Fibroblast of upper back skin (primary cell): ENCODE results near the gene GRM8.
A peak's percentile ranks its signal among the peaks of the same experiment; 100 is the strongest.

ENCODE experiments used
- DNase-seq: peaks from one replicate; pipeline ENCODE4 v3.0.0-alpha.2; 2013

Gene GRM8

DNA sequence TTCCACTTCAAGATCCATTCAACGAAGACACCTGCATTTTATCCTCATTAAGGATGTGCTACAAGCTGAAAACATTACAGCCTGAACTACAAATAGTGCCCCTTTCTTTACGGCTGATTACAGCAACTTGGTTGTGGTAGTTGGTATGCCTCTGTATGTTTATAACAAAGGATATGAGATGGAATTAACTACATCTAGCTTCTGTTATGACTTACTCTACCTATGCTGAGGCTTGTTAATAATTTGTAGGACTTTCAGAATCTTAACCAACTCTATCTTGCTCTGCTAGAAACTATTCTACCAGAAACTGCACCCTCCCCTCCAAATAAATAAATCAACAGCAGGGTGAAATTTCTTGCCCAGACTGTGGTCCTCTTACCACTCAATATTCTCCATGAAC, 448.1 kb downstream of the GRM8 start:
- no peak for DNase-seq

DNA sequence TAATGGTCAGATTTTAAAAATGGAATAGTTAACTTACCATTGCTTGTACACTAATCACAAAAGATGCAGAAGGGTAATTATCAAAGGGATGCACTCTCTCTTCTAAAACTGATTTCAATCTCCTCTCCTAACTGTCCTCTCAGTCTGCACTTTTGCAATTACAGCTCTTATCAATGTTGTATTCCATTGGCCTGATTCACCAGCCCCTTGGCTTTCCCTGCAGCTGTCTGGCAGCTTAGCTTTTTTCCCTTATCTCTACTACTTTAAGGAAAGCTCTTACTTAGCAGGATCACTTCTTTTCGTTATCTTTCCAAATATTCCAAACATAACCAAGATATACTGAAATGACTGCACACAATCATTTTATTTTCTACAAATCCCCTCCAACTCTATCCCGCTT, 448.8 kb downstream of the GRM8 start:
- DNase-seq, result no peak

DNA sequence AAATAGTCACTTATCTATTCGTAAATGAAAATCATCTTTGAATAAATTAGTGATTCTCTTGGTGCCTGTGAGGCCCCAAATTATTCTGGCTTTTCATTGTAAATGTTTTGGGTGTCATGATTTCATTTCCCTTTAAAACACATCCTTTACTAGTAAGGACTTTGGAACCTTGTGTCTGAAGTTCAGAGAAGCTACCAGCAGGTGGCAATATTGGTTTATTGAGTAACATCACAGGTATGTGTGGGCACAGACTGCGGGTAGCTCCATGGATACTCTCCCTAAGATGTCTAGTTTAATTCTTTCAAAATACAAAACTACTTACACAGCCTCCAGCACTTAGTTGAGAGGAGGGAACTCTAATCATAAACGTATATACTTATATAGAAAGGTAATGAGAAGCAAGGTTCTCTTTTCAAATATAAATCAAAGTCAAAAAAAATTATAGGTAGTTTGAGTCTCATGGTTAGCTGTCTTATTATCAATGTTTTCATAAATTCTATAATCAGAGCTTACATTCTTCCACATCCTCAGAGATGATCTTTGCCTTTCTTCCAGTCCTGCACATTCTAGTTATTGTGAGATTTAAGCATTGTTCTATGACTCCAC, 449.6 kb downstream of the GRM8 start:
- peak; percentile 61 for DNase-seq

DNA sequence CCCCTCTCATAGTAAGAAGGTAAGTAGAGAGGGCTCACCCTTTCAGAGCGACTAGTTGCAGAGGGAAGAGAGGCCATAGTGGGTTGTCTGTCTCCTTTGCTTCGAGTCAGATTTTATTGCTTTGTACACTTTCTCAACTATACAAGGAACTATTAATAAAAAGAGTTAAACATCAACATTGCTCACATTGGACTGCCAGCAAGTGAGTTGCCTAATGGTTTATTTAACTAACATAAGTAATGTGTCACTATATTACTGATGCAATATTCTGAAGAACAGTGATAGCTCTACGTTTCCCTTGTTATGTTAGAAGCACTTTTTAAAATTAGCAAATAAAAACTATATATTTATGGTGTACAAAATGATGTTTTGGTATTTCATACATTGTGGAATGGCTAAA, 451.0 kb downstream of the GRM8 start:
- DNase-seq, result no peak

DNA sequence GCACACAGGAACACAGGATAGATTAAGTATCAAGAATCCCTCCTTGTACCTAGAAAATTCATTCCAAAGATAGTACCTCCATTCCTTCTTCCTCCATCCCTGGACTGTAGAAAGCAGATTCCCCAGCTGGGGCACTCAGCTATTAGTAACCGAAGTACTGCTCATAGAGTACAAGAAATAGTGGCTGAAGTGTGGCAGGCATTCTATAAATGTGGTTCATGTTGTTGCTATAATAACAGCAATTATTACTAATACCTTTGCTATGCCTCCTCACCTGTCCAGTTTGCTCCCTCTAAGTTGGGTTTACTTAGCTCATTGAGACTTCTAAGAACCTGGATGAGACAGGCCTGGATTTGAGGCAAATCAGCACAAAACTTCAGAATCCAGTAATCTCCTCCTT, 453.2 kb downstream of the GRM8 start:
- DNase-seq, result no peak

DNA sequence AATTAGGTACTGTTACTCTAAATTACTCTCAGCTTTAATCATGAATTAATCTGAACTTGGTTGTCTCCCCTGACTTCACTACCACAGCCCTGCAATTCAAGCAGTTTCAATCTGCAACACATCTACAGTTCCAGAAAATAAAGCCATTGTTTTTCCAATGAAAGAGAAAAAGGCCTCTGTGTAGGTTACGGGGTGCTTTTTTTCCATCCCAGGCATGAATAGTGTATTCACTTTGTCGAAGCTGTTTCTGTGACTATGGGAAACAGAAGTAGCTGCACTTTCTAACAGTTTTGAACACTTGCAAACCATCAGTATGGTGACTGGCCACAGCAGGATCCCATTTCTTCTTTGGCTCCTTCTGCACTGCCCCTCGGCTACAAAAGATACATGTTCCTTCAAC, 460.2 kb downstream of the GRM8 start:
- no peak for DNase-seq

DNA sequence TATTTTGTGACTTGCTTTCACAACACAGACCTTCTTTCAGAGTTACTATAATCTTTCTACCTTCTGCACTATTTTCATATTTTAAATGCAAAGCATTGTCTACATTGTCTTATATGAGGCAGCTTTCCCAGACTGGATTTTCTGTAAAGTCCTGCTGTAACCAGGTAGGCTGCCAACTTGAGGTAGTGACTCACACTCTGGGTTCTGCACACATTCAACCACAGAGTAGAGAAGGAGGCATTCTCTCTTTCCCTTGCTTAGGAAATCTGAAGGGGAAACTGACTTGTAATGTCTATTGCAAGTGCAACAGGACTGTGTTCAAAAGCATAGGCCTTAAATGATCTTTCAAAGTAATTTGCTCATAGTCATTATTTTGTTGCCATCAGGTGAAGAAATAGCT, 461.4 kb downstream of the GRM8 start:
- peak; percentile 25 for DNase-seq

DNA sequence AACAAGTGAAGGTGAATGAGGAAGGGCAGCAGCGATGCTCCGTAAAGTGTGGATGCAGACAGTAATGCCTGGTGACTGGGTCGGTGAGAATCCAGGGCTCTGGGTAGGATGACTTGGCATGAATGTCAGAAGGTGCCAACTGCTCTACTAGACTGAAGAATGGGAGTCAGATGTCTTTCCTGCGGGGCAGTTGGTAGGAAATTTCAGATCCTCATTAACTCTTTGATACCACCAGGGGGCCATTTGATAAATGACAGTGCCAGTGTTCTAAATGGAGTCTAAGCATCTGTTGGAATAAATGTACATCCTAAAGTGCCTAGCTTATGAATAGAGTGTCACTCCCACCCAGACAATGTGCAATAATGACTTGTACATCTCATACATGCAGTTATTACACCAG, 462.0 kb downstream of the GRM8 start:
- DNase-seq, result no peak

DNA sequence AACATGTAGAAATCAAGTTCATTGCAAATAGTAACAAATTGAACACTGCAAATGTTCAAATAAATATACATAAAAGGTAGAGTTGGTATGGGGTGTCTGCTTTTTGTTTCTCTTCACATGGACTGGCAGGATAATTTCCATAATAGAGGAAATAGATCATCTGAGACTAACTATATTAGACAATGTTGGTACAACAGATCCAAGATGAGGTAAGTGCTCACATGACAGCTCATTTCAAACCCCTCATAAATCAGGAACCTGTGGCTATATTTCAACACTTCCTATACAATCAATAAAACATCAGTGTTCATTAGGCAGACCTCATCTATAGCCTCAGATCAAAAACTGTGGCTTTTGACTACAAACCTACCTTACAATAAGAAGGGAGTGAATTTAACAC, 469.1 kb downstream of the GRM8 start:
- DNase-seq, result no peak

DNA sequence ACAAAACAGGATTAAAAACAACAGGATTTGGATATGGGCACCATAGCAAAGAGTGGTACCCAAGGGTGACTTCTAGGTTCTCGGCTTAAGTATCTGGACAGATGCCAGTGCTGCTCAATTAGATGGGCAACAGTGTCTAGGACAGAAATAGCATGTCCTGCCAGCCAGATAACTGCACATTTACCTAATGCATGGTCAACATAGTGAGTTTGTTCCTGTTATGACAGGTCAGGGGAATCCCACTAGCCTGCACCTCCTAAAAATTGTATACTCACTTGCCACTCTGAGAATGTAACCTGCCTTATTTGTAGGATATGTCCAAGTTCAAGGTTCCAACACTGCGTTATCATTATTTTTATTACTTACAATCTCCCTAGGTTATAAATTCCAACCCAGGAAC, 471.7 kb downstream of the GRM8 start:
- no peak for DNase-seq

DNA sequence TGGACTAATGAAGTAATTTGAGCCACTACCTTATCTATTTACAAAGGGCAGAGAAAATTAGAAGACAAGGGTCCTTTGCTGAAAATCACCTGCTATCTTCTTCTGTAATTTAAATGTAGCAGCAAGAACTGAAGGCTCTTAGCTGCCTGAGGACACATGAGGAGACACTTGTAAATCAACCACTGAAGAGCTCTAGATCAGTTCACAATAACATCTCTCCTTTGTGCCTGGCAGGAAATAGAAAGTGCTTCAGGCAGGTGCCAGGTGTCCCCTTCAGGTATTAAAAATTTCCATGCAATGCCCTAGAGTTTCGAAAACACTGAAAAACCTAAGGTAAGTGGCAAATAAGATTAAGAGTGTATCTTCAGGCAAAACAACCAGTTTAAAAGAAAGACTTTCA, 474.6 kb downstream of the GRM8 start:
- DNase-seq, result no peak

DNA sequence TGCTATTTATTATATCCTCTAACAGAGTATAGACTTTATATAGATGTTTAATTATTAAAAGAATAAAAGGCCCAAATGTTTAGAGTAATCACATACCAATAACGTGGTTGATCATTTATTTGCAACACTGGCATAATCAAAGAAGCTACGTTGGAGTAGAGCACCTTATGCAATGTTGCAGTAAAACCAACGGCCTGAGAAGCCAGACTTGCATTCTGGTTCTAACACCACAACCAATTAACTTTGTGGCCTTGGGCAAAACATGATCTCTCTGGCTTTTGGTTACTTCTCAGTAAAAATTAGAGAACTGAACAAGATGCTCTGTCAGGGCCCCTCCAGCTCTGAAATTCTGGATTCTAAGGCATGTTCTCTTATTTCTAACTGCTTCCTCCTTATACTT, 476.2 kb downstream of the GRM8 start:
- no peak for DNase-seq

DNA sequence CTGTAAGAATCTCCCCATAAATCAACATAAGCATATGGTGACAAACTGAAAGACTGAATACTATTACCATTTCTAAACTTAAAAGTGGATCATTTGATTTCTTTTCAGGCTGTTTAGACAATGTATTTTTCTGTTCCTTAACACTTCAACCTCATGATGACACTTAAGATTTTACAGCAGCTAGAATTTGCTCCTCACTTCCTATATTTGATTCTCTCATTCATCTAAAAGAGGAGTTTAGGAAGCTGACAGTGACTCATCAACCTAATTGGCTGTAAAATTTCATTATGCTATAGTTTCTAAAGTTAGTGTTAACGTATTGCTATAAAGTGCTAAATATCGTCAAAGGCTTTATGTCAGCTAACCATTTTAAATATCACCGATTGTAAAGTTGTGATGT, 478.7 kb downstream of the GRM8 start:
- no peak for DNase-seq

DNA sequence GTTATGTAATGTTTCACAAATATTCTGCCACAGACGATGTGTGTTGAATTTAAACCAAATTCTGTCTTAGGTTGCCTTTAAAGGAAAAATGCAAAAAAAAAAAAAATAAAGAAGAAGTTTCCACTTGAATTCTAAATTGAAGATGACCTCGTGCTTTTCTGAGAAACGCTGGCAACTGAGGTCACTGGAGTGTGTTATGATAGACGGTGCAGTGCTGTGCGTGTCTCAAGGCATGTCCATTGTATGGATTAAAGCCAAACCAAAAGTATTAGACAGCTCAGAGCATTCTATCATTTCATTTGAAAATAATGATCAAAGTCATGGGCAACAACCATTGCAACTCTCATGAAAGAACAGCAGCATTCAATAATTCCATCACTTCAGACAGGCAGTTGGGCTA, 483.9 kb downstream of the GRM8 start:
- DNase-seq, result peak; percentile 1

DNA sequence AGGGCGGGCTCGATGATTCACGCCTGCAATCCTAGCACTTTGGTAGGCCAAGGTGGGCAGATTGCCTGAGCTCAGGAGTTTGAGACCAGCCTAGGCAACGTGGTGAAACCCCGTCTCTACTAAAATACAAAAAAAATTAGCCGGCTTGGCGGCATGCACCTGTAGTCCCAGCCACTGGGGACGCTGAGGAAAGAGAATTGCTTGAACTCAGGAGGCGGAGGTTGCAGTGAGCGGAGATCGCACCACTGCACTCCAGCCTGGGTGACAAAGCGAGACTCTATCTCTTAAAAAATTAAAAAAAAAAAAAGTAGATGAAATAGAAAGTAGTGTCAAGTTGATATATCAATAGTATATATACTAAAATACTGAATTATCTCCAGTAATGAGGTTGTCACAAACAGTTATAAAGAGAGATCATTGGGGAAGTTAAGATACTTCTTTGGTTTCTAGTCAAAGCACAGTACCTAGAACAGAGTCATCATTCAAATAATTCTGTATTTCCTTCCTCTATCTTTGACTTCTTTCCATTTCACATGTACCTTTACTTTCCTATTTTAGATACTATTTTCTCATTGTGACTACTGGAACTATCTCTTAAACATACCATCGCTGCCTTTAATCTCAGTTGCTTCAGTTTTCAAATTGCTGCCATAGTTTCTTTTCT, 491.7 kb downstream of the GRM8 start:
- DNase-seq, result no peak

DNA sequence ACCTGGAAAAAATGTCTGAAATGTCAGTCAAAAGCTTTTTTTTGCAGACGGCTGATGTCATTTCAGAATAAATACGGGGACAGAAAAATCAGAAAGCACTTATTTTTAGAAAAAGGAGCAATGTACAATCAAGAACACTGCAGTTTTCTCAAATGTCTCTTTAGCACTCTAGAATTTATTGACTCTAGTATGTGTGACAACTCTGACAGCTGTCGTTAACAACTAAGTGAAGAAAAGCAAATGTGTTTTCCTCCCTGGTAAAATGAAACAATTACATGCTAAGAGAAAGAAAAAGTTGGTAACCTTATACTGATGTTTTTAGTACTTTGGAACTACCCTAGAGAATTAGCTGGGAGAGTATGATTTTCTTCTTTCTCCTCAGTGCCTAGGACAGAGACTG, 497.4 kb downstream of the GRM8 start:
- no peak for DNase-seq

DNA sequence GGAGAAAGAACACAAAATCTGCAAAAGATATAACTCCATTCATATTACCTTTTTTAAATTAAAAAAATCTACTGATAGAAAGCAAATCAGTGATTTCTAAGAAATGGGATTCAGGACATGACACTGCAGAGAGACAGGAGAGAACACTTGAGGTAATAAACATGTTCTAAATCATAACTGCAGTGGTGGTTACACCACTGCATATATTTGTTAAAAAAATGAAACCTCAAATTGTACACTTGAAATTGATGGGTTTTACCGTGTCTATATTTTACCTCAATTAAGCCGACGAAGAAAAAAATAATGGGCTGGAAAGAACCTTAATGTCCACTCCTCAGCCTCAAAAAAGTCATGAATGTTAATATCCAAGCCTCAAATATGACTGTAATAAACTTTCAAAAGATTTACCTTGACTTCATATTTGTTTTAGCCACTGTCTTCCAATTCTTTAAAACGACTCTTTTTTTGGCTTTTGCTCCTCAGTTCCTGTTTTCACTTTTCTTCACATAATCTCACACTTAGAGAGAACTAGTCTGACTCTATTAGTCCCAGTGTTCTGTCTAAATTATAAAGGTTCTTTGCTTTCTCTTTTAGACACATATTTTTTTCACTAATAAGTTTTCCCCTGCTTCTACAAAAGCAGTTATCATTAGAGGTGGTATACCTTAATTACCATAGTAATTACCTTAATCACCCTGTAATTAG, 502.4 kb downstream of the GRM8 start:
- no peak for DNase-seq

DNA sequence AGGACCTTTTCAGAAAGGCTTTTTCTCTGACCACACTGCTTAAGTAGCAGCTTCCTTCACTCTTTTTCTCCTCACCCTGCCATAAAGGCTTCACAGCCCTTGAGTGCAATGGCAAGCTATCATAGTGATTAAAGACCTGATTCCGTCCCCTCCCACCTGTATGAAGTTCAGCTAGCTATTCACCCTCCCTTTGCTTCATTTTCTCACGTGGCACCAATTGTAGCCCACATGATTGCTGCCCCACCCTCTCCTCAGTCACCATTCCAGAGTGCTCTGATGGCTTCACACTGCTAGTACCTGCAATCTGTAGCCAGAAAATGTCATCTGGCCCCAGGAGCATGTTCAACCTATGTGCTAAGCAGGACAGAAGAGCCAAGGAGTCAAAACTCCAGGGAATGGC, 523.8 kb downstream of the GRM8 start:
- no peak for DNase-seq

DNA sequence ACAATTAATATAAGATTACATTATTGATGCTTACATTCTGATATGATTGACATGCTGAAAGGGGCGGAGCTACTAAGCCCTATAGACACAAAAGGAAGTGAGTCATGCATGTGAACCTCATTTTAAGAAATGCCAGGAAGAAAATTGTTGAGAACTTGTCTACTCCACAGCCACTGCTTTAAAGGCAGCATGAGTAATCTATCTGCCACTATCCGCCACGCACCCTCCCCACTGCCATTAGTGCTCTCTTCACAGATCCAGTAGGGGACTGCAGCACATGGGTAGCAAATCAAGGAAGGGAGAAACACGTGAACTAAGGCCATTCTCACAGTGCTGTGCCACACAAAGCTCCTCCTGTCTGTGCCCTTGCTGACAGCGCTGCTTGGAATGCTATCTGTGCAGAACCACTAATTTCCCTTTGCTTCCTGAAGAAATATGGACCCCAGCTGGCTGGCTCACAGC, 524.8 kb downstream of the GRM8 start:
- peak; percentile 78 for DNase-seq

DNA sequence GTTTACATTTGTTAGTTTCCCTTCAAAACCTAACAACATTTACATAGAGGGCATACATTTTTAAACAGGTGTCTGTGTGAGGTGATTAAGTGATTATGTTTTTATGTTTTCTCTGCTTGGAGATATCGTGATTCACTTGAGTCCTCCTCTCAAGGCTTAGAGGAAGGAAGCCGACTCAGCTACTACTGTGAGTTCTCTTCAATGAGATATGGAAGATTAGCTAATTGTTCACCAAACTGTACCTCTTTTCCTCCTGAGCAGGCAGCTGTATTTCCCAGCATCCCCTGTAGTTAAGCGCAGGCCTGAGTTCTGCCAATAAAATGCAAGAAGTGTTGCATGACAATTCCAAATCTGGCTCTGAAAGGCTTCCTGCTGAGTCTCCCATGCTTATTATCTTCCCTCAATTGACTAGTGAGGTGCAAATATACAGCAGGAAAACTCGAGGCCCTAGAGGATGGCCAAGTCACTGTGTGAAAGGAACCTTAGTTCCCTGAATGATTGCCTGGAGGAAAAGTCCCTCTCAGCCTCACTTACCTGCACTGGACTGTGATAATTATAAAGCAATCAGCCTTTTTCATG, 528.7 kb downstream of the GRM8 start:
- no peak for DNase-seq

DNA sequence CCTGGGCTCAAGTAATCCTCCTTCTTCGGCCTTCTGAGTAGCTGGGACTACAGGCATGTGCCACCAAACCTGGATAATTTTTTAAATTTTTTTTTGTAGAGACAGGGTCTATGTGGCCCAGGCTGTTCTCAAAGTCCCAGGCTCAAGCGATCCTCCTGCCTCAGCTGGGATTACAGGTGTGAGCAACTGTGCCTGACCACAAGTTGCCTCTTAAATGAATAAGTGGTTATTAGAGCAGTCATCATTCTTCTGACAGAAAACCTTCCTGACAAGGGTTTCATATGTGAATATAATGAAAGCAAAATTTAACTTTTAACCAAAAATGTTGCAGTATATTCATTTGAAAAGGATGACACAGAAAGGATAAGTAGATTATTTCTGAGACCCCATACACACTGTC, 532.5 kb downstream of the GRM8 start:
- DNase-seq, result no peak

DNA sequence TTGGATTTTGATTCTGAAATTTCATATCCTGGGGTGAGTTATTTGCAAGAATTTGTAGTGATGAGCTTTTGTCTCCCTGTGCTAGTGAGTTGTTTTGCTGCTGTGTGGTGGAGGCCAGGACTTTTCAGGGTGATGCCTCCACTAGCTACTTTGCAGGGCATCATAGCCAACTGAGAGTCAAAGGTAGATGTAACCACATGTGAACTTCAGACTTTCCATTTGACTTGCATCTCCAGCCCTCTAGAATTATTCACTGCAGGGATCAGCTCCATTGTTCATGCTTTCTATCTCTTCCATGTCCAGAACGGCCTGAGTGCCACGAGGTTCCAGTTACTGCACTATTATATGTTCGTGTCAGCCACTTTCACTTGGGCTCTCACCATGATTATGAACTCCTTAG, 534.3 kb downstream of the GRM8 start:
- no peak for DNase-seq

DNA sequence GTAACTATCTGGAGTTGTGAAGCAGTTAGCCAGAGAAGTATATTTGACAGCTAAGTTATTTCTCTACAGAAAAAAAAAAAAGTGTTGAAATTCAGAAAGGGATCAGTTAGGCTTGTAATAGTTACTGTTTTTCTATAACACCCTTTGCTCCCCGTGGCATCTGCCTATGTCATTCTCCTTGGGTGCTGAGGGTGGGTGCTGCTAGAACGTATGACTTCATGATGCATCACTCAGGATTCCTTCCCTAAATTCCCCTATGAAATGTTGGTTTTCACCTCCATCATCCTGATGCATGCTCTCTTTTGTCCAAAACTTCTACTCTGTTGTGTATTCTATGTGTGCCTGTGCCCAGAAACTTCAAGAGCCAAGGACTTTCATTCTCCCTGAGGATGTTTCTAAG, 536.4 kb downstream of the GRM8 start:
- no peak for DNase-seq

DNA sequence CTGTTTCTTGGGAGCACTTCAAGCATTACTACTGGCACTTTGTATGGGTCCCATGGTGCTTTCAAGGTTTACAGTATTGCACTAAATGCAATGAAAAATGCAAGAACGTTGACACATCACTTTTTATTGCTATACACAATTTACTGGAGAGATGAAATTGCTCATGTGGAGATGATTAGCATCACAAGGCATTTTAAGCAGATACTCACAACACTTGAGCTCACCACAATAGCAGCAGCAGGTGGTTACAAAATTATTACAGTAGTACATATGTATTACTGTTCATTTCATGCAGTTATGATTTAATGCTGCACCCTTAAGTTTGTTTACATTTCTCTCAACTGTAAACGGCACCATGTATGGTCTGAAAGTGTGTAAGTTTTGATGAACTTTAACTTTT, 537.7 kb downstream of the GRM8 start:
- no peak for DNase-seq
